ENCODE results near the gene LFNG. TPM values are rescaled to one million over a fixed set of nuclear protein-coding genes. Genes with fewer than 3 reads are reported as not detected.

LFNG gene
- total and polyA plus RNA-seq, 9 of the 15 experiments (the other 6 are each of a cell fraction or from before 2014, with no cell fraction given): 0.03 to 0.89 (median 0.25) TPM; not detected in 1

- TF ChIP-seq UBTF (IDR thresholded peaks at IDR 0.05; ENCODE audit: borderline replicate concordance in 1 of 2, low read depth in 2 of 2, low read length in 2 of 2) (0 out of 4 replicates have a peak, but pooled peaks of 1 of the 2 experiments have one; percentile 22), ZNF146 (CRISPR knock-in tag; IDR thresholded peaks at IDR 0.05; ENCODE audit: unreplicated experiment) (no peak), RCOR1 (IDR thresholded peaks at IDR 0.05; ENCODE audit: borderline replicate concordance in 1 of 2, low read depth in 2 of 2, low read length in 2 of 2) (peak in 1 of 2 experiments; percentile 24; a peak in 2 of 4 replicates), ZC3H4 (CRISPR knock-in tag; IDR thresholded peaks at IDR 0.05; ENCODE audit: borderline replicate concordance) (no peak), SOX6 (IDR thresholded peaks at IDR 0.05) (peak; percentile 22; the same call in 1 of the 2 replicates), ZNF551 (CRISPR knock-in tag; IDR thresholded peaks at IDR 0.05) (no peak), HNRNPUL1 (IDR thresholded peaks at IDR 0.05; ENCODE audit: low read length) (no peak), CHD1 (IDR thresholded peaks at IDR 0.05; ENCODE audit: low read length) (no peak), SAP30 (IDR thresholded peaks at IDR 0.05; ENCODE audit: borderline replicate concordance, insufficient read depth, low read depth, low read length, poor library complexity, severe bottlenecking) (peak; percentile 96), CAMTA2 (CRISPR knock-in tag; conservative IDR thresholded peaks at IDR 0.05) (no peak), STAT5A (IDR thresholded peaks at IDR 0.05; ENCODE audit: borderline replicate concordance, low read length) (no peak), ELF2 (CRISPR knock-in tag; IDR thresholded peaks at IDR 0.05) (no peak), SLC30A9 (CRISPR knock-in tag; IDR thresholded peaks at IDR 0.05) (no peak), ZNF408 (CRISPR knock-in tag; IDR thresholded peaks at IDR 0.05; ENCODE audit: low read depth) (peak; percentile 100), ELF1 (tag; IDR thresholded peaks at IDR 0.05) (no peak), ZNF76 (CRISPR knock-in tag; IDR thresholded peaks at IDR 0.05; ENCODE audit: borderline replicate concordance) (no peak)
- TF ChIP-seq, protein P1, sequence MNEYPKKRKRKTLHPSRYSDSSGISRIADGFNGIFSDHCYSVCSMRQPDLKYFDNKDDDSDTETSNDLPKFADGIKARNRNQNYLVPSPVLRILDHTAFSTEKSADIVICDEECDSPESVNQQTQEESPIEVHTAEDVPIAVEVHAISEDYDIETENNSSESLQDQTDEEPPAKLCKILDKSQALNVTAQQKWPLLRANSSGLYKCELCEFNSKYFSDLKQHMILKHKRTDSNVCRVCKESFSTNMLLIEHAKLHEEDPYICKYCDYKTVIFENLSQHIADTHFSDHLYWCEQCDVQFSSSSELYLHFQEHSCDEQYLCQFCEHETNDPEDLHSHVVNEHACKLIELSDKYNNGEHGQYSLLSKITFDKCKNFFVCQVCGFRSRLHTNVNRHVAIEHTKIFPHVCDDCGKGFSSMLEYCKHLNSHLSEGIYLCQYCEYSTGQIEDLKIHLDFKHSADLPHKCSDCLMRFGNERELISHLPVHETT (CRISPR knock-in tag; conservative IDR thresholded peaks at IDR 0.05 in 1 of 2, IDR thresholded peaks at IDR 0.05 in 1 of 2): peak in 1 of 2 experiments; percentile 66; a peak in 1 of 4 replicates
- TF ChIP-seq, protein P2, sequence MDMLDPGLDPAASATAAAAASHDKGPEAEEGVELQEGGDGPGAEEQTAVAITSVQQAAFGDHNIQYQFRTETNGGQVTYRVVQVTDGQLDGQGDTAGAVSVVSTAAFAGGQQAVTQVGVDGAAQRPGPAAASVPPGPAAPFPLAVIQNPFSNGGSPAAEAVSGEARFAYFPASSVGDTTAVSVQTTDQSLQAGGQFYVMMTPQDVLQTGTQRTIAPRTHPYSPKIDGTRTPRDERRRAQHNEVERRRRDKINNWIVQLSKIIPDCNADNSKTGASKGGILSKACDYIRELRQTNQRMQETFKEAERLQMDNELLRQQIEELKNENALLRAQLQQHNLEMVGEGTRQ (CRISPR knock-in tag; IDR thresholded peaks at IDR 0.05): no peak
- TF ChIP-seq, protein P3, sequence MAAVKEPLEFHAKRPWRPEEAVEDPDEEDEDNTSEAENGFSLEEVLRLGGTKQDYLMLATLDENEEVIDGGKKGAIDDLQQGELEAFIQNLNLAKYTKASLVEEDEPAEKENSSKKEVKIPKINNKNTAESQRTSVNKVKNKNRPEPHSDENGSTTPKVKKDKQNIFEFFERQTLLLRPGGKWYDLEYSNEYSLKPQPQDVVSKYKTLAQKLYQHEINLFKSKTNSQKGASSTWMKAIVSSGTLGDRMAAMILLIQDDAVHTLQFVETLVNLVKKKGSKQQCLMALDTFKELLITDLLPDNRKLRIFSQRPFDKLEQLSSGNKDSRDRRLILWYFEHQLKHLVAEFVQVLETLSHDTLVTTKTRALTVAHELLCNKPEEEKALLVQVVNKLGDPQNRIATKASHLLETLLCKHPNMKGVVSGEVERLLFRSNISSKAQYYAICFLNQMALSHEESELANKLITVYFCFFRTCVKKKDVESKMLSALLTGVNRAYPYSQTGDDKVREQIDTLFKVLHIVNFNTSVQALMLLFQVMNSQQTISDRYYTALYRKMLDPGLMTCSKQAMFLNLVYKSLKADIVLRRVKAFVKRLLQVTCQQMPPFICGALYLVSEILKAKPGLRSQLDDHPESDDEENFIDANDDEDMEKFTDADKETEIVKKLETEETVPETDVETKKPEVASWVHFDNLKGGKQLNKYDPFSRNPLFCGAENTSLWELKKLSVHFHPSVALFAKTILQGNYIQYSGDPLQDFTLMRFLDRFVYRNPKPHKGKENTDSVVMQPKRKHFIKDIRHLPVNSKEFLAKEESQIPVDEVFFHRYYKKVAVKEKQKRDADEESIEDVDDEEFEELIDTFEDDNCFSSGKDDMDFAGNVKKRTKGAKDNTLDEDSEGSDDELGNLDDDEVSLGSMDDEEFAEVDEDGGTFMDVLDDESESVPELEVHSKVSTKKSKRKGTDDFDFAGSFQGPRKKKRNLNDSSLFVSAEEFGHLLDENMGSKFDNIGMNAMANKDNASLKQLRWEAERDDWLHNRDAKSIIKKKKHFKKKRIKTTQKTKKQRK (IDR thresholded peaks at IDR 0.05; ENCODE audit: borderline replicate concordance, low read depth, low read length): no peak
Observed at GRCh38 chr7:2558629-2559282, 39.2 kb downstream of the LFNG start, which contains the start of gene IQCE (continued).
